GM23338 (cell line): ENCODE results near the gene HNF4A. TPM values are rescaled to one million over a fixed set of nuclear protein-coding genes. Genes with fewer than 3 reads are reported as not detected.

Experiments used
- ATAC-seq: fragments of 200-7000 bp; cut with Tn5 transposase; 3 replicates; pipeline ENCODE4 v1.9.1; 2020
- DNase-seq: peaks from one replicate; pipeline ENCODE4 v3.0.0-alpha.2; 2015; ENCODE audit warnings: low spot score
- H2AFZ ChIP-seq: fragments of 200-600 bp; sonication (generic); 2 replicates; pipeline ENCODE4 v1.8.0; 2016; ENCODE audit warnings: antibody characterized with exemption, mild to moderate bottlenecking, moderate library complexity
- H3F3A ChIP-seq: fragments of 200-600 bp; sonication (generic); replicated peaks from 2 replicates; pipeline ENCODE4 v1.8.0; 2017; ENCODE audit warnings: antibody characterized with exemption, mixed run types, low read depth
- H3K27ac ChIP-seq: fragments of 200-600 bp; sonication (generic); 2 replicates; pipeline ENCODE4 v1.6.1; 2016; ENCODE audit warnings: low read depth
- H3K27me3 ChIP-seq: fragments of 200-600 bp; sonication (generic); 2 replicates; pipeline ENCODE4 v1.8.0; 2016; ENCODE audit warnings: mild to moderate bottlenecking, mixed run types, moderate library complexity; ENCODE audit not compliant: insufficient read depth
- H3K36me3 ChIP-seq: fragments of 200-600 bp; sonication (generic); 2 replicates; pipeline ENCODE4 v1.8.0; 2016; ENCODE audit warnings: mild to moderate bottlenecking; ENCODE audit not compliant: insufficient read depth
- H3K4me1 ChIP-seq: fragments of 200-600 bp; sonication (generic); 2 replicates; pipeline ENCODE4 v1.8.0; 2016; ENCODE audit warnings: mild to moderate bottlenecking, moderate library complexity; ENCODE audit not compliant: insufficient read depth
- H3K4me2 ChIP-seq: fragments of 200-600 bp; sonication (generic); 2 replicates; pipeline ENCODE4 v1.7.1; 2017; ENCODE audit warnings: mixed run types
- H3K4me3 ChIP-seq: fragments of 200-600 bp; sonication (generic); 2 replicates; pipeline ENCODE4 v1.6.1; 2016; ENCODE audit warnings: mixed run types
- H3K79me2 ChIP-seq: fragments of 200-600 bp; sonication (generic); replicated peaks from 2 replicates; pipeline ENCODE4 v1.8.0; 2017; ENCODE audit warnings: mild to moderate bottlenecking; ENCODE audit not compliant: insufficient read depth
- H3K9me2 ChIP-seq: fragments of 200-600 bp; sonication (generic); 2 replicates; pipeline ENCODE4 v1.8.0; 2017; ENCODE audit not compliant: insufficient read depth
- H4K20me1 ChIP-seq: fragments of 200-600 bp; sonication (generic); replicated peaks from 2 replicates; pipeline ENCODE4 v1.8.0; 2017; ENCODE audit warnings: mild to moderate bottlenecking; ENCODE audit not compliant: insufficient read depth
- H3K27ac Mint-ChIP-seq: 2 replicates; pipeline ENCODE4 v1.8.0; 2020; ENCODE audit warnings: inconsistent platforms, mild to moderate bottlenecking, moderate library complexity, mixed read lengths
- H3K27me3 Mint-ChIP-seq: 3 replicates; pipeline ENCODE4 v1.8.0; 2022; ENCODE audit warnings: low read depth, mild to moderate bottlenecking, moderate library complexity, mixed read lengths, inconsistent platforms; ENCODE audit not compliant: insufficient read depth, poor library complexity
- H3K36me3 Mint-ChIP-seq: 3 replicates; pipeline ENCODE4 v1.8.0; 2021; ENCODE audit warnings: low read depth, mild to moderate bottlenecking, inconsistent platforms, moderate library complexity, mixed read lengths
- H3K4me1 Mint-ChIP-seq: 3 replicates; pipeline ENCODE4 v1.8.0; 2020; ENCODE audit warnings: mild to moderate bottlenecking, inconsistent platforms, mixed read lengths
- H3K4me3 Mint-ChIP-seq: 3 replicates; pipeline ENCODE4 v1.8.0; 2021; ENCODE audit warnings: moderate library complexity, mild to moderate bottlenecking, inconsistent platforms, mixed read lengths
- H3K9me3 Mint-ChIP-seq: 3 replicates; pipeline ENCODE4 v1.8.0; 2020; ENCODE audit warnings: moderate library complexity, mild to moderate bottlenecking, inconsistent platforms, mixed read lengths
- CREB1 ChIP-seq: fragments of 250-450 bp; sonication (Bioruptor Pico); IDR thresholded peaks from 2 replicates; pipeline ENCODE4 v1.5.0; 2020; ENCODE audit warnings: low read depth, mild to moderate bottlenecking, moderate library complexity
- EZH2 ChIP-seq: fragments of 200-600 bp; sonication (generic); IDR thresholded peaks from one replicate; pipeline ENCODE4 v1.8.0; 2017; ENCODE audit warnings: antibody characterized with exemption, mild to moderate bottlenecking, low read depth; ENCODE audit not compliant: unreplicated experiment
- JUNB ChIP-seq: IDR thresholded peaks from one replicate; pipeline ENCODE4 v1.6.1; 2016; ENCODE audit warnings: antibody characterized with exemption; ENCODE audit not compliant: unreplicated experiment
- POLR2AphosphoS5 ChIP-seq: IDR thresholded peaks from 2 replicates; pipeline ENCODE4 v1.6.1; 2016; ENCODE audit warnings: antibody characterized with exemption, low read depth
- REST ChIP-seq: IDR thresholded peaks from one replicate; pipeline ENCODE4 v1.6.1; 2018; ENCODE audit warnings: antibody characterized with exemption; ENCODE audit not compliant: unreplicated experiment
- STAT1 ChIP-seq: IDR thresholded peaks from one replicate; pipeline ENCODE4 v1.6.1; 2016; ENCODE audit warnings: antibody characterized with exemption; ENCODE audit not compliant: unreplicated experiment
- ZNF114 ChIP-seq: fragments of 250-450 bp; sonication (Bioruptor Pico); IDR thresholded peaks from 2 replicates; pipeline ENCODE4 v1.5.0; 2020; ENCODE audit warnings: mild to moderate bottlenecking, moderate library complexity
- ZNF331 ChIP-seq: fragments of 250-450 bp; sonication (Bioruptor Pico); IDR thresholded peaks from 2 replicates; pipeline ENCODE4 v1.5.0; 2020; ENCODE audit warnings: low read depth, mild to moderate bottlenecking, moderate library complexity
- ZNF462 ChIP-seq: fragments of 250-450 bp; sonication (Bioruptor Pico); IDR thresholded peaks from 2 replicates; pipeline ENCODE4 v1.5.0; 2020; ENCODE audit warnings: mild to moderate bottlenecking, moderate library complexity
- polyA plus RNA-seq: library from polyadenylated mRNA; unstranded; fragments of >200 nt; fragmentation: Nextera tagmentation; extraction: Ambion mirVana; gene quantifications from 2 replicates; pipeline ENCODE4 v1.2.1, GENCODE V29; 2016
- total RNA-seq: library from RNA; depleted of rRNA; stranded (reverse); fragments of >200 nt; shearing (Covaris generic); gene quantifications from 2 replicates; pipeline ENCODE4 v1.2.3, GENCODE V29; 2014
- TF ChIP-seq, protein P1 (sequence below): IDR thresholded peaks from 2 replicates; pipeline ENCODE4 v1.6.1; 2016; ENCODE audit warnings: antibody characterized with exemption
- TF ChIP-seq, protein P2 (sequence below), 2 experiments: fragments of 200-600 bp in 1 of 2; sonication (generic) in 1 of 2; conservative IDR thresholded peaks; 2 replicates each; pipeline versions ENCODE4 v1.5.1 to v1.6.1; 2016 to 2017; ENCODE audit warnings: antibody characterized with exemption in 2 of 2, low read depth in 2 of 2, mild to moderate bottlenecking in 2 of 2, moderate library complexity in 1 of 2

HNF4A gene
- total and polyA plus RNA-seq, 2 experiments from 2014 or later: not detected

DNA sequence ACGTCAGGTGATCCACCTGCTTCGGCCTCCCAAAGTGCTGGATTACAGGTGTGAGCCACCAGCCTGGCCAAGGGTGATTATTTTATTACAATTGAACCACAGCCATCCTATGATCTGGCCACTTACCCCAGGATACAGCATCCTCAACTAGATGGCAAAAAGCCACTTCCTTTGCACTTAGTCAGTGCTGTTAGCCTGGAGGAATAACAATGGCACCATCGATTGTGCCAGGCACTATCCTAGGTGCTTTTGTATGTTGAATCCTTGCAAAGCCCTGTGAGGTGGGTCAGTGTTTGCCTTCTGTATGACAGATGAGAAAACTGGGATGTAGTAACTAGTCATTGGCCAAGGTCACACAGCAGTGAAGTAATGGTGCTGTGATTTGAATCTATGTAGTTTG is 109.0 kb downstream of the HNF4A start (continued):
- TF ChIP-seq, protein P1, sequence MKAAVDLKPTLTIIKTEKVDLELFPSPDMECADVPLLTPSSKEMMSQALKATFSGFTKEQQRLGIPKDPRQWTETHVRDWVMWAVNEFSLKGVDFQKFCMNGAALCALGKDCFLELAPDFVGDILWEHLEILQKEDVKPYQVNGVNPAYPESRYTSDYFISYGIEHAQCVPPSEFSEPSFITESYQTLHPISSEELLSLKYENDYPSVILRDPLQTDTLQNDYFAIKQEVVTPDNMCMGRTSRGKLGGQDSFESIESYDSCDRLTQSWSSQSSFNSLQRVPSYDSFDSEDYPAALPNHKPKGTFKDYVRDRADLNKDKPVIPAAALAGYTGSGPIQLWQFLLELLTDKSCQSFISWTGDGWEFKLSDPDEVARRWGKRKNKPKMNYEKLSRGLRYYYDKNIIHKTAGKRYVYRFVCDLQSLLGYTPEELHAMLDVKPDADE: no peak
- TF ChIP-seq ZNF331 (CRISPR knock-in tag) (no peak), POLR2AphosphoS5 (no peak), EZH2 (no peak), CREB1 (CRISPR knock-in tag) (no peak)
- TF ChIP-seq, protein P2, sequence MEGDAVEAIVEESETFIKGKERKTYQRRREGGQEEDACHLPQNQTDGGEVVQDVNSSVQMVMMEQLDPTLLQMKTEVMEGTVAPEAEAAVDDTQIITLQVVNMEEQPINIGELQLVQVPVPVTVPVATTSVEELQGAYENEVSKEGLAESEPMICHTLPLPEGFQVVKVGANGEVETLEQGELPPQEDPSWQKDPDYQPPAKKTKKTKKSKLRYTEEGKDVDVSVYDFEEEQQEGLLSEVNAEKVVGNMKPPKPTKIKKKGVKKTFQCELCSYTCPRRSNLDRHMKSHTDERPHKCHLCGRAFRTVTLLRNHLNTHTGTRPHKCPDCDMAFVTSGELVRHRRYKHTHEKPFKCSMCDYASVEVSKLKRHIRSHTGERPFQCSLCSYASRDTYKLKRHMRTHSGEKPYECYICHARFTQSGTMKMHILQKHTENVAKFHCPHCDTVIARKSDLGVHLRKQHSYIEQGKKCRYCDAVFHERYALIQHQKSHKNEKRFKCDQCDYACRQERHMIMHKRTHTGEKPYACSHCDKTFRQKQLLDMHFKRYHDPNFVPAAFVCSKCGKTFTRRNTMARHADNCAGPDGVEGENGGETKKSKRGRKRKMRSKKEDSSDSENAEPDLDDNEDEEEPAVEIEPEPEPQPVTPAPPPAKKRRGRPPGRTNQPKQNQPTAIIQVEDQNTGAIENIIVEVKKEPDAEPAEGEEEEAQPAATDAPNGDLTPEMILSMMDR (conservative IDR thresholded peaks at IDR 0.05; ENCODE audit: low read depth in 2 of 2): no peak

- Histone ChIP-seq H3K4me1 (no peaks in the 10 kb centered on the region; the same call in 1 of the 2 replicates), H3F3A (no peaks in the 10 kb centered on the region), H3K4me3 (no peak overlapping the region), H3K27me3 (no peaks in the 10 kb centered on the region), H3K4me2 (no peak overlapping the region), H4K20me1 (no peaks in the 10 kb centered on the region), H3K36me3 (no peaks in the 10 kb centered on the region), H3K9me2 (no peaks in the 10 kb centered on the region), H3K79me2 (no peaks in the 10 kb centered on the region), H2AFZ (peak overlapping the region; percentile 18; the same call in 1 of the 2 replicates), H3K27ac (0 out of 2 replicates have a peak overlapping the region, but pooled peaks have one; percentile 19)
- Mint-ChIP-seq H3K4me1 (peaks cover 14% of the 10 kb centered on the region; the same call in 2 of the 3 replicates), H3K36me3 (no peaks in the 10 kb centered on the region), H3K9me3 (no peaks in the 10 kb centered on the region), H3K4me3 (no peak overlapping the region), H3K27ac (no peak overlapping the region), H3K27me3 (peaks cover 5% of the 10 kb centered on the region)
- ATAC-seq: no peak
- no peak for DNase-seq
- TF ChIP-seq STAT1 (no peak), JUNB (no peak), ZNF462 (CRISPR knock-in tag) (no peak), REST (no peak), ZNF114 (CRISPR knock-in tag) (no peak), CREB1 (CRISPR knock-in tag) (no peak), ZNF331 (CRISPR knock-in tag) (no peak)
Observed at GRCh38 chr20:44465001-44465560, 109.6 kb downstream of the HNF4A start.
